ENCODE measurements around the gene UBA52.

- TF ChIP-seq EZH2 (IDR thresholded peaks at IDR 0.05; ENCODE audit: insufficient read depth, poor library complexity, severe bottlenecking) = no peak
- TF ChIP-seq EZH2phosphoT487 (IDR thresholded peaks at IDR 0.05; ENCODE audit: insufficient read depth, low read depth) = no peak
Measured at GRCh38 chr19:18537431-18537830, 34.2 kb upstream of the UBA52 start.

Data from GM23248 (cell line).